OCI-LY3 (cell line): Measurements from ENCODE around the gene COL13A1.
A peak's percentile ranks its signal among the peaks of the same experiment; 100 is the strongest.

Experiments
- H2AFZ ChIP-seq: fragments of 200-600, 300-600 bp; shearing (Covaris generic); 2 replicates; pipeline ENCODE4 v1.6.0; 2014; ENCODE audit warnings: antibody characterized with exemption, low read depth, low read length
- H3K27ac ChIP-seq: fragments of 200-600, 300-600 bp; sonication (generic); 2 replicates; pipeline ENCODE4 v1.5.1; 2014; ENCODE audit warnings: mild to moderate bottlenecking, low read length, moderate library complexity, mixed read lengths
- H3K27me3 ChIP-seq: fragments of 200-600, 300-600 bp; sonication (generic); 2 replicates; pipeline ENCODE4 v1.6.1; 2014; ENCODE audit warnings: low read depth, low read length, mixed read lengths
- H3K36me3 ChIP-seq: fragments of 200-600, 300-600 bp; sonication (generic); replicated peaks from 2 replicates; pipeline ENCODE3; 2014; ENCODE audit warnings: low read depth, low read length, mixed read lengths
- H3K4me1 ChIP-seq: fragments of 300-600, 200-600 bp; sonication (generic); 2 replicates; pipeline ENCODE4 v1.6.1; 2014; ENCODE audit warnings: low read length, mixed read lengths
- H3K4me2 ChIP-seq: fragments of 200-600, 300-600 bp; sonication (generic); 2 replicates; pipeline ENCODE4 v1.6.1; 2014; ENCODE audit warnings: low read length, mixed read lengths
- H3K4me3 ChIP-seq: fragments of 300-600, 200-600 bp; sonication (generic); 2 replicates; pipeline ENCODE4 v1.5.1; 2014; ENCODE audit warnings: antibody characterized with exemption, mild to moderate bottlenecking, low read length, moderate library complexity
- H3K79me2 ChIP-seq: fragments of 300-600, 200-600 bp; shearing (Covaris generic); 2 replicates; pipeline ENCODE4 v1.6.1; 2014; ENCODE audit warnings: mild to moderate bottlenecking, low read length, mixed read lengths
- H3K9ac ChIP-seq: fragments of 300-600, 200-600 bp; shearing (Covaris generic); 2 replicates; pipeline ENCODE4 v1.6.0; 2014; ENCODE audit warnings: mild to moderate bottlenecking, low read length, moderate library complexity
- H3K9me3 ChIP-seq: fragments of 200-600, 300-600 bp; shearing (Covaris generic); 2 replicates; pipeline ENCODE4 v1.6.1; 2014; ENCODE audit warnings: low read length, mixed read lengths; ENCODE audit not compliant: insufficient read depth
- H4K20me1 ChIP-seq: fragments of 200-600, 300-600 bp; sonication (generic); 2 replicates; pipeline ENCODE4 v1.6.1; 2016; ENCODE audit warnings: low read length, mixed read lengths; ENCODE audit not compliant: insufficient read depth
- CTCF ChIP-seq: fragments of 200-600, 300-600 bp; sonication (generic); IDR thresholded peaks from 2 replicates; pipeline ENCODE4 v1.5.1; 2014; ENCODE audit warnings: antibody characterized with exemption, low read length, low read depth
- EZH2phosphoT487 ChIP-seq: fragments of 200-600 bp; shearing (Covaris generic); IDR thresholded peaks from 2 replicates; pipeline ENCODE4 v1.6.1; 2018; ENCODE audit warnings: antibody characterized with exemption, mixed run types, low read depth

The COL13A1 gene

GRCh38 chr10:69952821-69953221 lies 151.1 kb downstream of the COL13A1 start:
- Histone ChIP-seq H3K27ac (no peak overlapping the region), H2AFZ (no peak overlapping the region)

DNA sequence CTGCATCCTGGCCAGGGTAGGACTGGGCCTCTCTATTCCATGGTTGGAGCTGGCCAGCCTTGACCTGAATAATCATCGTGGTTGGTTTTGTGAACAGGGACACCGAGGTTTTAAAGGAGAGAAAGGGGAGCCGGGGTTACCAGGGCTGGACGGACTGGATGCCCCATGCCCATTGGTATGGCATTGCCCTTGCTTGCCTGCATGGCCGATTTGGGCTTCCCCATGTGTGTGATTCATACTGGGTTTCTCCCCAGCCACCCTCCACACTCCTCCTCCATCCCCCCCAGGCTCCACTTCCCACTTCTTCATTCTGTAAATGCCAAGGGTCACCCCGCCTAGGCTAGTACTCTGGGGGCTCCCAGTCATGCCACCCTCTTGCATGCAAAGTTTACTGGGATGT lies 152.1 kb downstream of the COL13A1 start:
- Histone ChIP-seq H3K4me3 (no peak overlapping the region), H3K36me3 (no peaks in the 10 kb centered on the region), H3K4me1 (peaks cover 34% of the 10 kb centered on the region), H3K9ac (no peak overlapping the region), H2AFZ (no peak overlapping the region), H3K27ac (no peak overlapping the region), H3K27me3 (peaks cover 3% of the 10 kb centered on the region; the same call in 1 of the 2 replicates), H4K20me1 (no peaks in the 10 kb centered on the region), H3K9me3 (no peaks in the 10 kb centered on the region), H3K4me2 (peak overlapping the region; percentile 34), H3K79me2 (no peaks in the 10 kb centered on the region)
- TF ChIP-seq CTCF (no peak), EZH2phosphoT487 (no peak)

More at GRCh38 chr10:69952821-69953221, 151.1 kb downstream of the COL13A1 start:
- TF ChIP-seq EZH2phosphoT487 (no peak), CTCF (no peak)
- H3K4me2 ChIP-seq = peak overlapping the region; percentile 17; the same call in 1 of the 2 replicates
- no peaks in the 10 kb centered on the region for H3K36me3 ChIP-seq
- no peaks in the 10 kb centered on the region for H4K20me1 ChIP-seq
- H3K4me1 ChIP-seq = peaks cover 34% of the 10 kb centered on the region
- H3K27me3 ChIP-seq = peaks cover 3% of the 10 kb centered on the region; the same call in 1 of the 2 replicates
- no peak overlapping the region for H3K9ac ChIP-seq
- H3K9me3 ChIP-seq = no peaks in the 10 kb centered on the region
- no peak overlapping the region for H3K4me3 ChIP-seq
- no peaks in the 10 kb centered on the region for H3K79me2 ChIP-seq

- no peaks in the 10 kb centered on the region for H3K9me3 ChIP-seq
- no peak overlapping the region for H3K9ac ChIP-seq
- peaks cover 3% of the 10 kb centered on the region; the same call in 1 of the 2 replicates for H3K27me3 ChIP-seq
- no peak overlapping the region for H3K27ac ChIP-seq
- TF ChIP-seq CTCF = no peak
- no peak for TF ChIP-seq EZH2phosphoT487
- no peaks in the 10 kb centered on the region for H3K79me2 ChIP-seq
- H2AFZ ChIP-seq = no peak overlapping the region
- peaks cover 47% of the 10 kb centered on the region for H3K4me1 ChIP-seq
- no peaks in the 10 kb centered on the region for H4K20me1 ChIP-seq
- no peak overlapping the region for H3K4me2 ChIP-seq
- no peaks in the 10 kb centered on the region for H3K36me3 ChIP-seq
- no peak overlapping the region for H3K4me3 ChIP-seq
These were observed 153.6 kb downstream of the COL13A1 start for GRCh38 chr10:69955211-69955805.

DNA sequence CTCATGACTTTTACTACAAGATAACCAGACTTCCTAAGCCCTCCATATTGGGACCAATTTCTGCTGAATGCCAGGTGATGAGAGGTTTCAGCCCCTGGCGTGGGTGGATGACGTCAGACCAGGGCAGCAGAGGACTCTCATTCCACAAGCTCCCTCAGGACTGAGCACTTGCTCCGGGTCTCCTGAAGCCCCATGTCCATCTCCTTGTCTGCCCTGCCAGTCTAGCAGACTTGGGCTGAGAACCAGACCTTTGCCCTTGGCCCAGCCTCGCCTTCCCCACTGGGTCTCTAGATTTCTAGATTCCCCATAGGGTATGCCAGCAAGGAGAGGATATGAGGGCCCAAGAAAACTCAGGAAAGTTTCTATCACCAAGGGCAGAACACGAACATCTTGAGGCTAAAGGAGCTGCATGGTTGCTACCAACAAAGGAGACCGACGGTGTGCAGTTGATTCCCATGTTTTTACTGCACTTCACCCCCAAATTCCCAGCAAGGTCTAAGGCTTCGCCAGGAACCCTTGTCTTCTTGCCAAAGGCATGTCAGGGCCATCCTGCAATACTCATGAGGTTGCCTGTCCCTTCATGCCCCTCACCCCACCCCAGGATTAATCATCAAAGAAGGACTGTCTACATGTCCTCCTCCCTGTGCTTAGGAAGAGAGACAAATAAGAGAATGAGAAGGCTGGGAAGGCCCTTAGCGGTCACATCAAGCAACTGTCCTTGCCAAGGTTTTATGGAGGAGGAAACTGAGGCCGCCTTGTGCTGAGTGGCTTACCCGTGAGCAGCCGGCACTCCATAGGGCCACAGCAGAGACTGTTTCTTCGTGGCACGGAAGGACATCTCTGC lies 154.4 kb downstream of the COL13A1 start:
- TF ChIP-seq EZH2phosphoT487 (no peak), CTCF (no peak)
- Histone ChIP-seq H3K27ac (no peak overlapping the region), H2AFZ (no peak overlapping the region), H3K9me3 (no peaks in the 10 kb centered on the region), H3K36me3 (no peaks in the 10 kb centered on the region), H3K4me1 (peaks cover 52% of the 10 kb centered on the region), H3K9ac (no peak overlapping the region), H3K79me2 (no peaks in the 10 kb centered on the region), H3K4me3 (no peak overlapping the region), H3K4me2 (no peak overlapping the region), H4K20me1 (no peaks in the 10 kb centered on the region), H3K27me3 (peaks cover 3% of the 10 kb centered on the region; the same call in 1 of the 2 replicates)
